ENCODE data around the gene COL6A2. TPM values are rescaled to one million over a fixed set of nuclear protein-coding genes. Genes with fewer than 3 reads are reported as not detected.

The COL6A2 gene
- total RNA-seq, 1 donor from 2014 or later = 120 TPM

DNA sequence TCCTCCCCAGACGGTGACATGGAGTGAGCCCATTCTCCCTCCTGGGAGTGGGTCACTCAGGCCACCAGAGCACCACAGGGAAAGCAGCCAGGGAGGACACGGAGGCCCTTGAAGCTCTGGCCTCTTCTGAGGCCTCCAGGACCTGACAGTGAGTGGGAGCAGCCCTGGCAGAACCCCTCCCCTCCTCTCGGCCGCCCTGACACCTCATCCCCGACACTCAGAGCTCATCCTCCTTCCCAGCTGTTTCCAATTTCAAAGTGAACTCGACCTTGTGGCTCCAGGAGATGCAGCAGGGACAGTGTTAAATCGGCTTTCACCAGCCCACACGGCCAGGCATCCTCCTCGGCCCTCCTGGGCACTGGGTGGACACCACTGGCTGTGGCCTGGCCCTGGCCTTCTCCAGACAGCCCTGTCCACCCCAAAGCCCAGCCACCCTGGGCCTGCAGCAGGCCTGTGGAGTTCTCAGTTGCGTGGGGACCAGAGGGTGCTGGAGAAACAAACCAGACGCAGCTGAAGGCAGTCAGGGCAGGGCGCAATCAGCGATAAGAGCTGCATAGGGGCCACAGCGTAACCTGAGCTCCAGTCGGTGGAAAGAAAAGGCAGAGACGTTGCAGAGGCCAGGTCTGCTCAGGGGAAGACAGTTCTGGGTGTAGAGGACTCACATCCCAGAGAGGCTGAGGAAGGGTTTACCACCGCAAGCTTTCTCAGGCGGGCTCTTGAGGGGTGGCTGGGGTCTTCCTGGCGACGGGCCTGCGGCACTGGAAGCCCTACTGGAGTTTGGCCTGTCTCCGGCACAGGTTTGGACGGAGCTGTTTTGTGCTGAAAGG lies 30.4 kb downstream of the COL6A2 start:
- no peak for DNase-seq (ENCODE audit: low read depth)
- no peaks in the 10 kb centered on the region for H3K27me3 Mint-ChIP-seq (ENCODE audit: low read depth, unreplicated experiment)
- H4K20me1 ChIP-seq (ENCODE audit: insufficient read depth, low read length) = peaks cover 80% of the 10 kb centered on the region
- no peaks in the 10 kb centered on the region for H3K4me1 Mint-ChIP-seq (ENCODE audit: low read depth, unreplicated experiment)
- H3K4me3 Mint-ChIP-seq (ENCODE audit: unreplicated experiment) = peak overlapping the region; percentile 23
- peaks cover 8% of the 10 kb centered on the region for H3K36me3 Mint-ChIP-seq (ENCODE audit: low read depth, unreplicated experiment)
- no peaks in the 10 kb centered on the region for H3K9me3 Mint-ChIP-seq (ENCODE audit: unreplicated experiment)
- peaks cover 3% of the 10 kb centered on the region for H3K4me1 ChIP-seq (ENCODE audit: insufficient read depth, low read length)
- H3K79me2 ChIP-seq (ENCODE audit: insufficient read depth, low read length) = peaks cover 28% of the 10 kb centered on the region
- no peak for TF ChIP-seq EZH2 (IDR thresholded peaks at IDR 0.05; ENCODE audit: insufficient read depth, low read length)
- TF ChIP-seq, protein P1, sequence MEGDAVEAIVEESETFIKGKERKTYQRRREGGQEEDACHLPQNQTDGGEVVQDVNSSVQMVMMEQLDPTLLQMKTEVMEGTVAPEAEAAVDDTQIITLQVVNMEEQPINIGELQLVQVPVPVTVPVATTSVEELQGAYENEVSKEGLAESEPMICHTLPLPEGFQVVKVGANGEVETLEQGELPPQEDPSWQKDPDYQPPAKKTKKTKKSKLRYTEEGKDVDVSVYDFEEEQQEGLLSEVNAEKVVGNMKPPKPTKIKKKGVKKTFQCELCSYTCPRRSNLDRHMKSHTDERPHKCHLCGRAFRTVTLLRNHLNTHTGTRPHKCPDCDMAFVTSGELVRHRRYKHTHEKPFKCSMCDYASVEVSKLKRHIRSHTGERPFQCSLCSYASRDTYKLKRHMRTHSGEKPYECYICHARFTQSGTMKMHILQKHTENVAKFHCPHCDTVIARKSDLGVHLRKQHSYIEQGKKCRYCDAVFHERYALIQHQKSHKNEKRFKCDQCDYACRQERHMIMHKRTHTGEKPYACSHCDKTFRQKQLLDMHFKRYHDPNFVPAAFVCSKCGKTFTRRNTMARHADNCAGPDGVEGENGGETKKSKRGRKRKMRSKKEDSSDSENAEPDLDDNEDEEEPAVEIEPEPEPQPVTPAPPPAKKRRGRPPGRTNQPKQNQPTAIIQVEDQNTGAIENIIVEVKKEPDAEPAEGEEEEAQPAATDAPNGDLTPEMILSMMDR (IDR thresholded peaks at IDR 0.05; ENCODE audit: insufficient read depth, low read depth, low read length) = no peak
- H3K36me3 ChIP-seq (ENCODE audit: insufficient read depth, low read length) = peaks cover 29% of the 10 kb centered on the region
- H3K27ac ChIP-seq (ENCODE audit: low read depth, low read length) = no peak overlapping the region
- H3K27me3 ChIP-seq (ENCODE audit: insufficient read depth, low read length) = no peaks in the 10 kb centered on the region
- H2AFZ ChIP-seq (ENCODE audit: low read depth, low read length) = no peak overlapping the region
- no peak overlapping the region for H3K27ac Mint-ChIP-seq (ENCODE audit: unreplicated experiment)
- H3K9ac ChIP-seq (ENCODE audit: low read length) = no peak overlapping the region
- H3K4me2 ChIP-seq (ENCODE audit: low read length) = no peak overlapping the region
- no peaks in the 10 kb centered on the region for H3K9me3 ChIP-seq (ENCODE audit: insufficient read depth, low read depth, low read length)
- no peak overlapping the region for H3K4me3 ChIP-seq (ENCODE audit: insufficient read depth, low read depth, low read length)
- no peak for FAIRE-seq

- no peak overlapping the region for H3K27ac ChIP-seq (ENCODE audit: low read depth, low read length)
- H3K36me3 Mint-ChIP-seq (ENCODE audit: low read depth, unreplicated experiment) = peaks cover 8% of the 10 kb centered on the region
- no peak overlapping the region for H3K4me2 ChIP-seq (ENCODE audit: low read length)
Observed at GRCh38 chr21:46128933-46129571, 31.1 kb downstream of the COL6A2 start.

More at GRCh38 chr21:46128933-46129571, 31.1 kb downstream of the COL6A2 start:
- Histone ChIP-seq H3K79me2 (ENCODE audit: insufficient read depth, low read length) (peaks cover 20% of the 10 kb centered on the region), H2AFZ (ENCODE audit: low read depth, low read length) (no peak overlapping the region), H3K27me3 (ENCODE audit: insufficient read depth, low read length) (no peaks in the 10 kb centered on the region), H3K4me1 (ENCODE audit: insufficient read depth, low read length) (no peaks in the 10 kb centered on the region), H3K36me3 (ENCODE audit: insufficient read depth, low read length) (peaks cover 28% of the 10 kb centered on the region), H3K9me3 (ENCODE audit: insufficient read depth, low read depth, low read length) (peaks cover 4% of the 10 kb centered on the region), H3K4me3 (ENCODE audit: insufficient read depth, low read depth, low read length) (no peak overlapping the region), H4K20me1 (ENCODE audit: insufficient read depth, low read length) (peaks cover 77% of the 10 kb centered on the region), H3K9ac (ENCODE audit: low read length) (no peak overlapping the region)
- Mint-ChIP-seq H3K9me3 (ENCODE audit: unreplicated experiment) (no peaks in the 10 kb centered on the region), H3K27me3 (ENCODE audit: low read depth, unreplicated experiment) (no peaks in the 10 kb centered on the region), H3K4me1 (ENCODE audit: low read depth, unreplicated experiment) (no peaks in the 10 kb centered on the region), H3K27ac (ENCODE audit: unreplicated experiment) (no peak overlapping the region), H3K4me3 (ENCODE audit: unreplicated experiment) (no peak overlapping the region)
- no peak for FAIRE-seq
- DNase-seq (ENCODE audit: low read depth) = no peak
- no peak for TF ChIP-seq EZH2 (IDR thresholded peaks at IDR 0.05; ENCODE audit: insufficient read depth, low read length)
- TF ChIP-seq, protein P1 (IDR thresholded peaks at IDR 0.05; ENCODE audit: insufficient read depth, low read depth, low read length) = no peak

Measured in astrocyte (in vitro differentiated cells and primary cell).